GM12865 (cell line): ENCODE results near the gene TAGAP.

ENCODE experiments used
- DNase-seq: peaks from one replicate; pipeline ENCODE4 v3.0.0; 2010; ENCODE audit warnings: low read depth
- H3K4me3 ChIP-seq: 2 replicates; pipeline ENCODE4 v1.5.1; 2011; ENCODE audit warnings: mild to moderate bottlenecking, low read depth, low read length, control low read depth
- CTCF ChIP-seq: IDR thresholded peaks from 2 replicates; pipeline ENCODE4 v1.5.1; 2011; ENCODE audit warnings: low read length, control low read depth, low read depth, inconsistent platforms; ENCODE audit not compliant: insufficient read depth; ENCODE audit errors: missing control alignments

TAGAP gene

DNA sequence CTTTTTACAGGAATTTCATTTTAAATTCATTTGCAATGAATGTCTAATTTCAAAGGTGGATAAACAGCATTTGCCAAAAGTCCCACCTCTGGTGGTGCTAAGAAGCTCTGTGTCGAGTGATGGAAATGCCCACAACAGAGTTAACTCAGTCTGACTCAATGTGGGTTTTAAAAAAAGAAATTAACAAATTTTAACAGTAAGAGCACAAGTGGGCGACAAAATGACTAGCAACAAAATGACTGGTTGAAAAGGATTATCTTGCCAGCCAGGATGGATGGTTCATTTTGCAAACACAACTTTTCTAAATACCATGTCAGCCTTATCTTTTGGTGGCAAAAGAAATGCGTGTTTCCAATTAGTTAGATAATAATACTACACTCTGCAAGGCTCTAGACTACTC, 14.3 kb upstream of the TAGAP start:
- H3K4me3 ChIP-seq, result no peak overlapping the region
- TF ChIP-seq CTCF, result no peak
- DNase-seq, result peak; percentile 32

DNA sequence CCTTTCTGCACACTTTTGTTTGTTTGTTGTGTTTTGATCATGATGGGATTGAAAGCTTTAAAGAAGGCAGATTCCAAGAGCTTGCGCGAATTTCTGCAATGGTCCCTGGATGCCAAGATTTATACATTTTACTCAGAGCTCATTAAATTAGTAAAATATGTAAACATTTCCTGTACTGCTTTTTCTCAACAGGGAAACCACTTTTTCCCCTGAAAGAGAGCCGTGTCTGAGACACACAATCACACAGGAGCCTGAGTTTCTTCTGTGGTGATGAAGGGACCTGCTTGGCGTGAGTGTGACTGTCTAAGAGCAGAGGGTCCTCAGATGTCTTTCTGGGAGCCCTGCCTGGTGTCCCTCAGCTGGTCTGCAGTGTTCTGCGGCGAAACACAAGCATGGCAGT, 12.1 kb upstream of the TAGAP start:
- H3K4me3 ChIP-seq, result no peak overlapping the region
- no peak for TF ChIP-seq CTCF

GRCh38 chr6:159056432-159056831, 11.6 kb upstream of the TAGAP start:
- H3K4me3 ChIP-seq, result no peak overlapping the region
- DNase-seq, result no peak

More for the DNA sequence above, 12.1 kb upstream of the TAGAP start:
- DNase-seq, result no peak

DNA sequence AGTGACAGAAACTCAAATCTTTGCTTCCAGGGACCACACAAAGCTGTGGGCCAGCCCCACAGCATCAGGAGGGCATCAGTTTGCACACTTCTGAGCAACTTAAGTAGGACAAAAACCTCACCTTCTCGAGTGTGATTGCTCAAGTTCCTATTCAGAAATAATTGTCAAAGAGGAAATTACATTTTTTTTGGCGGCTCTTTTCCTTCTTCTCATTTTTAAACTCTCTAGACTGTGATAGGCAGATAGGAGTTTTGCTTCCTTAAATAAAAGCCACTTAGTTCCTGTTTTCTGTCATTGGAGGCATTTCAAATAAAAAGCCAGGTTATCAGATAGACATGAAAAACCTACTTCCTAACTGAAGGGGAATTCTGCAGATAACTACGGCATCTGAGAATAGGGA, 11.2 kb upstream of the TAGAP start:
- no peak for DNase-seq
- no peak for TF ChIP-seq CTCF
- H3K4me3 ChIP-seq, result no peak overlapping the region

More at GRCh38 chr6:159056432-159056831, 11.6 kb upstream of the TAGAP start:
- TF ChIP-seq CTCF, result no peak

- TF ChIP-seq CTCF, result no peak
- DNase-seq, result no peak
- H3K4me3 ChIP-seq, result no peak overlapping the region
Measured at GRCh38 chr6:159053781-159054398, 9.1 kb upstream of the TAGAP start.

DNA sequence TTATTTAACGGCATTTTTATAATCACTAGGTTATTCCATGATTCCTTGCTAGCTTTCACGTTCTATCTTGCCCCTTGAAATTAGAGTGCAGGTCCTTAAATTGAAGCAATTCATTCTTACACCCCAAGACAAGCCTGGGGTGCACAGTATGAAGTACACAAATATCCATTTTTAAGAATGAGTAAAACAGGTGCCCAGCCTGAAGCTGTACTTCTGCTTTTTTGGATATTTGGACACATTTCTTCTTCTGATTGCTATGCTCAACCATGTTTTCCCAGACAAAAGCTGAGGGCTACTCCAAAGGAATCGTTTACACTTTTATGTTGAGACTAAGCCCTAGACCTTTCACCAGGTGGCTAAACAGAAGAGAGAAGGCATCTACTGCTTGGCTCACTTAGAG, 7.9 kb upstream of the TAGAP start:
- no peak overlapping the region for H3K4me3 ChIP-seq
- DNase-seq, result no peak
- TF ChIP-seq CTCF, result no peak
